GM18873 (cell line): ENCODE data around the gene SPECC1.
"Not testable (repeated sequence)": the region's sequence is repeated elsewhere in the genome, so short reads cannot be mapped to it uniquely, and the experiment has no call there.

ENCODE experiments used
- ATAC-seq: cut with Tn5 transposase; IDR thresholded peaks from one replicate; pipeline ENCODE4 v1.9.1; 2021; ENCODE audit warnings: mild to moderate bottlenecking, moderate library complexity, moderate number of reproducible peaks; ENCODE audit not compliant: unreplicated experiment, low FRiP score

The SPECC1 gene, protein sequence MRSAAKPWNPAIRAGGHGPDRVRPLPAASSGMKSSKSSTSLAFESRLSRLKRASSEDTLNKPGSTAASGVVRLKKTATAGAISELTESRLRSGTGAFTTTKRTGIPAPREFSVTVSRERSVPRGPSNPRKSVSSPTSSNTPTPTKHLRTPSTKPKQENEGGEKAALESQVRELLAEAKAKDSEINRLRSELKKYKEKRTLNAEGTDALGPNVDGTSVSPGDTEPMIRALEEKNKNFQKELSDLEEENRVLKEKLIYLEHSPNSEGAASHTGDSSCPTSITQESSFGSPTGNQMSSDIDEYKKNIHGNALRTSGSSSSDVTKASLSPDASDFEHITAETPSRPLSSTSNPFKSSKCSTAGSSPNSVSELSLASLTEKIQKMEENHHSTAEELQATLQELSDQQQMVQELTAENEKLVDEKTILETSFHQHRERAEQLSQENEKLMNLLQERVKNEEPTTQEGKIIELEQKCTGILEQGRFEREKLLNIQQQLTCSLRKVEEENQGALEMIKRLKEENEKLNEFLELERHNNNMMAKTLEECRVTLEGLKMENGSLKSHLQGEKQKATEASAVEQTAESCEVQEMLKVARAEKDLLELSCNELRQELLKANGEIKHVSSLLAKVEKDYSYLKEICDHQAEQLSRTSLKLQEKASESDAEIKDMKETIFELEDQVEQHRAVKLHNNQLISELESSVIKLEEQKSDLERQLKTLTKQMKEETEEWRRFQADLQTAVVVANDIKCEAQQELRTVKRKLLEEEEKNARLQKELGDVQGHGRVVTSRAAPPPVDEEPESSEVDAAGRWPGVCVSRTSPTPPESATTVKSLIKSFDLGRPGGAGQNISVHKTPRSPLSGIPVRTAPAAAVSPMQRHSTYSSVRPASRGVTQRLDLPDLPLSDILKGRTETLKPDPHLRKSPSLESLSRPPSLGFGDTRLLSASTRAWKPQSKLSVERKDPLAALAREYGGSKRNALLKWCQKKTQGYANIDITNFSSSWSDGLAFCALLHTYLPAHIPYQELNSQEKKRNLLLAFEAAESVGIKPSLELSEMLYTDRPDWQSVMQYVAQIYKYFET

DNA sequence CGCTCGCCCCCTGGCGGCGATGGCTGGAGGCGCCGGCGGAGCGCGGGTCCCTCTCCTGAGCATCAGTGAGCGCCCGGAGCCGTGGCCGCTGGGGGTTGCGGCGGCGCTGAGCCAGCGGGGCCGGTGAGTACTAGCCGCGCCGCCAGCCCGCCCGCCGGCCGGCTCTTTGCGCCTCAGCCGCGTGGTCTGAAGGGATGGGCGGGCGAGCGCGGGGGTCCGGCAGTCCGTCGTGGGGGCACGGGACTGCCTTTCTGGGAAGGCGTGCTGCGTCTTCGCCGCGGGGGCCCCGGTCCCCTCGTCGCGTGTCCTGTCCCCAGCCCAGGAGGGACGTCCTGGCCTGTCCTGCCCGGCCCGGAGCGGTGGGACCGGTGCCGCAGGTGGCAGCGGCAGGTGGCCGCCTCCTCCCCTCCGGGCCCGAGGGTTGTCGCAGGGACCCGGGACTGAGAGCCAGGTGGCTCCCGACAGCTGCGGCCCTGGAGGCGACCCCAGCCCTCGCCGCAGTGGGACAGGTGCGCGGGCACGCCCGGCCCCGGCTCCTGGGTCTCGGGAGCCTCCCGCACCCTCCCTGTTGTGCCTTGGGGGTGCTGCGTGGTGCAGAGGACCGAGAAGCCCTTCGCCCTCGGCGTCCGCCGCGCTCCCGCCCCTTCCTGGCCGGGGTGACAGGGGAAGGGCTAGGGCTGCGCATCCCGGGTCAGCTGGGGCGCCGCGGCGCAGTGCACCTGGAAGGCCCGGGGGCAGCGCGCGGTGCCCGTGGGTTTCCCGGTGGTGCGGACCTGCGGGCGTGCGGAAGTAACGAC lies at the start of gene SPECC1:
Gene SPECC1 (plus strand): TSS at position 58 of the 797 bp plus-strand sequence. CDS start 87,293 bp downstream, outside the sequence.
- peak; percentile 62 for ATAC-seq

DNA sequence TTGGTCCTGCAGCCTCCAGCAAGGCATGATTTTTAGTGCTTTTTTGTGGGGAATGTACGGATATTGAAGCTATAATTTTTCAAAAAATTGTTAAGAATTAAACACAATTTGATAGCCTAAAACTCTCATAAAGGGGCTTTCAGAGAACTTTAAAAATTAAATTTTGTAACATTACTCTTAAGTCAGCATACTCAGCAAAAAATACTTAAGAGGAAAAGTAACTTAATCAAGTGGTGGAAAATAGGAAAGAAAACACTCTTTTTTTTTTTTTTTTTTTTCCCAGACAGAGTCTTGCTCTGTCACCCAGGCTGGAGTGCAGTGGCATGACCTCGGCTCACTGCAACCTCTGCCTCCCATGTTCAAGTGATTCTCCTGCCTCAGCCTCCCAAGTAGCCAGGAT lies 46.2 kb upstream of the SPECC1 start:
- not testable (repeated sequence) for ATAC-seq

DNA sequence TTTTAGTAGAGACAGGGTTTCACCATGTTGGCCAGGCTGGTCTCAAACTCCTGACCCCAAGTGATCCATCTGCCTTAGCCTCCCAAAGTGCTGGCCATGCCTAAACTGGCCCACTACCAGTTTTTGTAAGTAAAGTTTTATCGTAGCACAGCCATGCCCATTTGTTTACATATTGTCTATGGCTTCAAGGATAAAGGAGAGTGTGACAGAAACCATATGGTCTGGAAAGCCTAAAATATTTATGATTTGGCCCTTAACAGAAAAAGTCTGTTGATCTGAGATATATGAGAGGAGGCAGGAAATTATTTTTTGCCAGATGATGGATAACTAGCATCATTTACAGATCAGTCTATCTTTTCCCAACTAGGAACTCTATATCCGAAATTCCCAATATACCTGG lies 36.0 kb upstream of the SPECC1 start:
- no peak for ATAC-seq

DNA sequence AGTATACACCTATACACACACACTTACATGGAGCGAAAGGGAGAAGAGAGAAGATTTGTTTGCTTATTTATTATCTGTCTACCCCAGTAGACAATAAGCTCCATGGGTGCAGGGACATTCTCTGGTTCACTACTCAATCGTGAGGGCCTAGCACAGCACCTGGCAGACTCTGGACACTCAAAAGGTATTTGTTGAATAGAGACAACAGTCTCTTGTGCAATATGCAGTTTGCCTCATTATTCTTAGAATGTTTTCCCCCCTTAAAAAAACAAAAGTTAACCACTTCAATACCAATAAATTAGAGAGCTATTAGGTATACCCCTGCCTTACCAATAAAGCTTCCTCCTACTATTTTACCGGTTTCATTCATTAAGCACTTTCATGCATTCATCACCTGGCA lies 33.6 kb upstream of the SPECC1 start:
- no peak for ATAC-seq

DNA sequence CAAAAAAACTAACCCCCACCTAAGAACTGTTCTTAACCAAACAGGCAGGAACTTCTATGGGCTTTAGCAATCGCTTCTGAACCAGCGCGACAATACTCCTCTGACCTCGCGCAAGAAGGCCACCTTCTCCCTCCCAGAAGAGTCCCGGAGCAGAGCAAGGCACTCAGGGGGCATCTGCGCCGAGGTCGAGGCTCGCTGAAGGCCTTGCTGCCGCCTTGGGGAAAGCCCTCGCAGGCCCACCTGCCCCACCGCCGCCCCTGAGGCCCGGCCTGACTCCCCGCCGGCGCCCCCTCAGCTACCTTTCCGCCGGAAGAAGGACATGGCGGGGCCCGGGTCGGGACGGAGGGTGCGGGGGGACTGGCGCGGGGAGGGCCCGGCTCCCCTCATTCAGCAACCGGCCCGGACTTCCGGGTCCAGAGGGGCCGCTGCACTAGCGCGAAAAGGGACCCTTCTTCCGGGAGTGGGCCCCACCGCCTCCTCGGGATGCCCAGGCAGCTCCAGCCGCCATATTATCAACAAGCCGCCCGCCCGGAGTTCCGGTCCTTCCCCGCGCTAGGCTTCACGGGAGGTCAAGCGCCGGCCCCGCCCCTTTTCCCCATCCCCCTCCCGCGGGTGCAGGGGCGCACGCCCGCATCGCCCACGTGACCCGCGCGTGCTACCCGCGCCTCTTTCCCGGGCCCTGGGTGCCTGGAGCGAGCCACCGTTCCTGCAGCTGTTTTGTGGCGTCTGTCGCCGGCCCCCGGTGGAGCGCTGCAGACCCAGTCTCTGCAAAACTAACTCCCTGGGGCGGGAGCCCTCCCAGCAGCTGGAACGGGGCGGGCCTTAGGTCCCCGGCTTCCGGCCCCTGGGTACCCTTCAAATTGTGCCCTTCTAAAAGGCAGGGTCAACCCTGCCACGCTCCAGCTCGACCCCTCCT lies 31.6 kb upstream of the SPECC1 start, which contains the start of gene AKAP10:
Gene AKAP10 (minus strand): TSS at position 536 of the 916 bp plus-strand sequence. CDS start 149 bp downstream, at position 387.
- peak; percentile 68 for ATAC-seq

DNA sequence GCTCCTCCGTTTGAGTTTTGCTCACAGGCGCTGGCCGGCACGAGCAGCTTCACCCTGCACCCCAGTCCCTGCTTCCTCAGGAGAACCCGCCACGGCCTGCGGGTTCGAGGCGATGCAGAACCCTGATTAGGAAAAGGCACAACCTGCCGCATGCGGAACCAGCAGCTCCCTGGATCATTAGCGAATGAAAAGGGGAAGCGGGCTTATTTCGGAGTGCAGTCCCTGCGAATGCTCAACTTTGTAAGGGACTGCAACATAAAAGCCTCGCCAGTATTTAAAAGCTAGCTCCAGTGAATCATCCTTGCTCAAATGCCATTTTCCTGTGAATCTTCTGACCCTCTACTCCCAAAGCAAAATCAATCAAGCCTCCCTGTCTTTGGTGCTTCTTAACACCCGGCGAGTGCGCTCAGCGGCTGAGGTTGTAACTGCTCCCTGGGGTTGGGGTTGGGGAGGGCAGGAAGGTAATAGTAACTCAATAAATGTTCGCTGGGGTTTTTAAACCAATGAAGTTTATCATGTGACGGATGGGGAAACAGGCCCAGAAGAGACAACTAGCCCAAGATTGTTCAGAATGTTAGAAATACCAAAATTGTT lies 30.9 kb upstream of the SPECC1 start:
- ATAC-seq = peak; percentile 22

DNA sequence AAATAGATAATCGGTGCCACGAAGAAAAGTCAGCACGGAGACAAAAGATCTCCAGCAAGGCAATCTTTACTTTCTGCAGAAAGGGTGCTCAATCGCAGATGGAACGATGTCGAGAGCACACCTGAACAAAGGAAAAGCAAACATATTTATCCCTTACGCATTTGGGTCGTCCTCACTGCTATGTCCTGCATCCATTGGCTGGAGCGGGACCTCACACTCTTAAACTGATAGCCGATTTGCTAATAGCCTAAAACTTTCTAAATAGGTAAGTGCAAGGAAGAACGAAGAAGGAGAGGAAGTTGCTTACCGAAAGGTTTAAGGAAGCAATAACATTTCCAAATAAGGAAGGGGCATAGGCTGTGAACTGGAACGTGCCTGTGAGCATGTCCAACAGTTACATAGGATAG lies 30.4 kb upstream of the SPECC1 start:
- no peak for ATAC-seq

DNA sequence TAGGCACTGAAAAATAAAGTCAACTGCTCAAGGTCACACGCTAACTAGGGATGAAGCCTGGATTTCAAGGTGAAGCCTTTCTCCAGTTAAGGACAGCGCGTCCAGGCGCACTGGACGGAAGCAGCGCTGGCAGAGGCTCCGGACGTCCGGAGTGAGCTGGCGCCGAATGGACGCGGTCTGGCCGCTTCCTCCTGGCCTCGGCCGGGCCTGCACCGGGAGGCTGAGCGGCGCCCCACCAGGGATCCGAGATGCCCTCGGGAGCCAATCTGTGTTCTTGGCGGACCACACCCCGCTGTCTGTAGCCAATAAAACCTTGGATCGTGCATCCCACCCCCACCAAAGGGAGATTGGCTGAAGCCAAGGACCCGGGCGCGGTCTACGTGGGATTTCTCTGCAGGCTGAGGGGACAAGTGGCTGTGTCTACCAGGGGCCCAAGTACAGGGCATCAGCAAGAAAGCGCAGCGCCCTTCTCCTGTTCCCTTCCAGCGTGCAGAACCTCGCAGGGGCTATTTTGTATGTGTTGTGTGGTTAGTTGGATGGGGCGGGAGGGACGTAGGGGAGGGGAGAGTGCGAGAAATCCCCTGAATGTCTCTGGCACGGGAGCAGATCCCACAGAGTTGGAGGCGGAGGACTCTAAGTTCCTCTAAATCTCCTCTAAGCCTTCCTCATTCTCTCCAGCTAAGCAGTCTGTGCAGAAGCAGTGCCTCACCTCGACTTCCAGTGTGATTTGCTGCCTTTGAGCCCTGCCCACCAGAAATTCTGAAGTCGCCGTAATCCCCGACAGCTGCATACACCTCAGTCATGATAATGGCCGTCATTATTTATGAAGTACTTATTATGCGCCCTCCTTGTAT lies 29.0 kb upstream of the SPECC1 start:
- ATAC-seq = no peak

DNA sequence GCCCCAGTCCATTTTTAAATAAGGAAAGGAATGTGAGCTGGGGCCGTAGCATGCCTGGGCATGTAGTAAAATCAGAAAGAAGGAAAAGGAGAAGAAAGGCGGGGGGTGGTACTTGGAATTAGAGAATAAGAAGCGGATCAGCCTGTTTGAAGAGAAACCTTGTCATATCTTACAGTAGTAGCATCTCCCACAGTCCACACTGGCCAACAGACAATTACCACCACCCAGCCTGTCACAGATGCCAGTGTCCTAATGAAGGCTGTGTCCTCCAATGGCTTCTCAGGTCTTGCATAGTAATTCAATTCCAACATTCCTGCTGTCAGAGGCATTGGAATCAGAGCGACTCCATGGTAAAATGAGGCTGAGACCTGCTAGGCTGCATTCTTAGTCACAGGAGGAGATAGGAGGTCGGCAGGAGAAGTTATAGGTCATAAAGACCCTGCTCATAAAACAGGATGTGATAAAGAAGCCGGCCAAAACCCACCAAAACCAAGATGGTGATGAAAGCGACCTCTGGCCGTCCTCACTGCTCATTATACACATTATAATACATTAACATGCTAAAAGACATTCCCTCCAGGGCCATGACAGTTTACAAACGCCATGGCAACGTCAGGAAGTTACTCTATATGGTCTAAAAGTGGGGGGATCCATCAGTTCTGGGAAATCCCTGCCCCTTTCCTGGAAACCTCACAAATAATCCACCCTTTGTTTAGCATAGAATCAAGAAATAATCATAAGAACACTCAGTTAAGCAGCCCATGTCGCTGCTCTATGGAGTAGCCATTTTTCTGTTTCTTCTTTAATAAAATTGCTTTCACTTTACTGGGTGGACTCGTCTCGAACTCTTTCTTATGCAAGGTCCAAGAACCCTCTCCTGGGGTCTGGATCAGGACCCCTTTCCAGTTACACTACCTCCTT lies 22.0 kb upstream of the SPECC1 start:
- no peak for ATAC-seq

DNA sequence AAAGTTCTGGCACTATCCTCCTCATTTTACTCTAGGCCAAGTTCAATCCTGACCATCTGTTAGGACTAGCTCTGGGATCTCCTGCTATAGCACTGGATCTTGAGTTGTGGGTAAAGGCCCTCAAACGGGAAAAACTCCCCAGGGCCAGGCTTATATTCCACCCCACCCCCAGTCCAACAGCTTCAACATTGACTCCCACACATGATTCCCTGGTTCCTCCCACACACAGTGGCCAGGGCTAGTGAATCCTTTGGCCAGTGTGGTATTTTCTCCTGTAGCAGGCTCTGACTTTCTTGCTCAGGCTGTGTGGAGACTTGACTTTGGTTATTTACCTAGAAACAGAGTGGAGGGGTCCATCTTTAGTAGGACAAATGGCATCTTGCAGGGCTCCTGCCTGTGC lies 21.3 kb upstream of the SPECC1 start:
- ATAC-seq = no peak

DNA sequence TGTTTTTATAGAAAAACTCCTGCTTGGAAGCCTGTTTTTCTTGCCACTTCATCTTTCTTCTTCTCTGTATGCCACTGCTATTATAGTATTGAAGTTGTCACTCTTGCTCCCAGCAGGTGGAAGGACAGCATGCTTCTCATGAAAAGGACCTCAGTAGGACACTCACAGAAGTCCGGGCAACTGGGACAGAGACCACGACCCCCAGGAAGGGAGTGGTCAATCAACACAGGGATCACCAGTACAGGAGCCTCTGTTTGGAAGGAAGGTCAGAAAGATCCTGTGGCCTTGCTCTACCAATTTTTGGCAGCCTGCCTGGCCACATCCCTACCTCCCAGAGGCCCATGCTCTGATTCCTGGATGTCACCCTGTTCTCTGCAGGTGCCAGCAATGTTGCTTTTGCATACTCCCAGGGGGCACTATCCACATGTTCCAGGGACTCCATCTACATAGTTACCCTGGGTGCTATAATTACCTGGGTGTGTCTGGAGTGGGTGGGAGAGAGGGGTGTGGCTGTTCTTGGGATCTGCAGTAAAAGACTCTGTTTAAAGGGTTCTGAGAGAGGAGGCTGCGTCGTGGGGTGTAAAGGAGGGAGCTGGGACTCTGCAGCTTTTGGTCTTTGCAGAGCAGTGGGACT lies 17.8 kb upstream of the SPECC1 start:
- no peak for ATAC-seq

DNA sequence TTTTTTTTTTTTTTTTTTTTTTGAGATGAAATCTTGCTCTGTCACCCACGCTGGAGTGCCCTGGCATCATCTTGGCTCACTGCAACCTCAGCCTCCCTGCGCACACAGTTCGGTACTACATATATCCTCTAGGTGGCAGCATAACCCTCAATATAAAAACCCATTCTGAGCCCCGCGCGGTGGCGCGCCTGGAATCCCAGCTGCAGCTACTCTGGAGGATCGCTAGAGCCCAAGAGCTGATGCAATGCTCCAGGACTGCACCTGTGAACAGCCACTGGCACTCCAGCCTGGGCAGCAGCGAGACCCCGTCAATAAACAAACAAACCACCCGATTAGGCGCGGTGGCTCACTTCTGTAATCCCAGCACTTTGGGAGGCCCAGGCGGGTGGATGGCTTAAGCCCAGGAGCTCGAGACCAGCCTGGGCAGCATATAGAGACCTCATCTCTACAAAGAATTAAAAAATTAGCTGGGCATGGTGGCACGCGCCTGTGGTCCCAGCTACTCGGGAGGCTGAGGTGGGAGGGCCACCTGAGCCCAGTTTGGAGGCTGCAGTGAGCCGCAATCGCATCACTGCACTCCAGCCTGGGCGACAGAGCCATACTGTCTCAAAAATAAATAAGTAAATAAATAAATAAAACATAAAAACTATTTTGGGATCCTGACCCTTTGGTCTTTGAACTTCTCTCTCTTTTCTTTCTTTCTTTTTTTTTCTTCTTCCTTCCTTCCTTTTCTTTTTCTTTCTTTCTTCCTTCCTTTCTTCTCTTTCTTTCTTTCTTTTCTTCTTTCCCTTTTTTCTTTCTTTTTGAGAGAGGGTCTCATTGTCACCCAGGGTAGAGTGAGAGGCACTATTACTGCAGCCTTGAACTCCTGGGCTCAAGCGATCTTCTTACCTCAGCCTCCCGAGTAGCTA lies 16.1 kb upstream of the SPECC1 start:
- ATAC-seq = no peak

DNA sequence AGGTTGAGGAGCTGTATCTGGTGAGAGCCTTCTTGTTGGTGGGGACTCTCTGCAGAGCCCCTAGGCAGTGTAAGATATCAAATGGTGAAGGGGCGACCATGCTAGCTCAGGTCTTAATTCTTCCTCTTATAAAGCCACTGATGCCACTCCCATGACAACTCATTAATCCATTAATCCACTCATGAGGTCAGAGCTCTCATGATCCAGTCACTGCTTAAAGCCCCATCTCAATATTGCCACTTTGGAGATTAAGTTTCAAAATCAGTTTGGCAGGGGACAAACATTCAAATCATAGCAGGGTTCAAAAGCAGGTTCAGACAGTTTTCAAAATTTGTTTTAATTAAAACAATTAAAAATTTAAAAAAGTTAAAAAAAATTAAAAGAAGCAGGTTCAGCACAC lies 13.1 kb upstream of the SPECC1 start:
- ATAC-seq = no peak

DNA sequence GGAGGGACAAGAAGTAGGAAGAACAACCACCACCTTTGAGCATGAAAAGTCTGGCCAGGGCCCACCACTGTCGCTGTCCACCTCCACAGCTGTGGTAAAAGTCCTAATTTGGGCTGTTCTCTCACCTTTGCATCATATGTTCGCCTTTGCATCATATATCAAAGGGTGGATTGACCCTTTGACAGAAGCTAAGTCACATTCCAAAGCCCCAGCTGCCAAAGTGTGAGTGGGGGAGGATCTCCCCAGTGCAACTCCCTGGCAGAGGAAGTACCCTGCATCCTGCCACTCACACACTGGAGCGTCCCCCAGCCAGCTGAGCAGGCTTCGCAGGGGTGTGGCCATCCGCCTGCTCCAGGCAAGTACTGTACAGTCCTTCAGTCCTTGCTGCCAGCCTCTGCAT lies 12.7 kb upstream of the SPECC1 start:
- ATAC-seq = no peak
